Stimulated activated CD8-positive, alpha-beta memory T cell treated with anti-CD3 and anti-CD28 coated beads, Interleukin-12 subunit alpha, Interleukin-12 subunit beta, amount 100 ng/mL, for 1 hour (primary cell): ENCODE results near the gene POR.
"Not testable (repeated sequence)": the region's sequence is repeated elsewhere in the genome, so short reads cannot be mapped to it uniquely, and the experiment has no call there.

ENCODE experiments used
- DNase-seq: peaks from one replicate; pipeline ENCODE4 v3.0.0-alpha.2; 2020; ENCODE audit warnings: low read depth

The POR gene

DNA sequence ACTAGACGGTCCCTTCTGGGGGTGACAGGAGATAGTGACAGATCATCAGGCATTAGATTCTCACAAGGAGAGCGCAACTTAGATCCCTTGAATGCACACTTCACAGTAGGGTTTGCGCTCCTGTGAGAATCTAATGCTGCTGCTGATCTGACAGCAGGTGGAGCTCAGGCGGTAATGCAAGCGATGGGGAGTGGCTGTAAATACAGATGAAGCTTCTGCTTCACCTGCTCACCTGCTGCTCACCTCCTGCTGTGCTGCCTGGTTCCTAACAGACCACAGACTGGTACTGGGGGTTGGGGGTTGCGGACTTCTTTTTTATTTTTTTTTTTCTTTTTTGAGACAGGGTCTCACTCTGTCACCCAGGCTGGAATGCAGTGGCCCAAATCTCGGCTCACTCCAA, 114.7 kb downstream of the POR start:
- DNase-seq = not testable (repeated sequence)

DNA sequence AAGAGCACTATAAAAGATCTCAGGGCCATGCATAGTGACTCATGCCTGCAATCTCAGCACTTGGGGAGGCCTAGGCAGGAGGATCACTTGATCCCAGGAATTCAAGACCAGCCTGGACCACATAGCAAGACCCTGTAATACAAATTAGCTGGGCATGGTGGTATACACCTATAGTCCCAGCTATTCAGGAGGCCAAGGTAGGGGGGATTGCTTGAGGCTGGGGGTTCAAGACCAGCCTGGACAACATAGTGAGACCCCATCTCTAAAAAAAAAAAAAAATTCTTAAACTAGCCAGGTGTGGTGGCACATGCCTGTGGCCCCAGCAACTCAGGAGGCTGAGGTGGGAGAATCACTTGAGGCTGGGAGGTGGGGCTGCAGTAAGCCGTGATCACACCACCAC, 117.0 kb downstream of the POR start:
- no peak for DNase-seq
